ENCODE measurements around the gene AKR1A1.

The AKR1A1 gene

GRCh38 chr1:45544530-45544929, 6.1 kb upstream of the AKR1A1 start:
- Mint-ChIP-seq H3K4me3 (no peak overlapping the region), H3K4me1 (peaks cover 8% of the 10 kb centered on the region), H3K27ac (no peak overlapping the region), H3K36me3 (ENCODE audit: low read depth) (no peaks in the 10 kb centered on the region), H3K9me3 (no peaks in the 10 kb centered on the region), H3K27me3 (ENCODE audit: low read depth) (peaks cover 4% of the 10 kb centered on the region)
- TF ChIP-seq, protein P1, sequence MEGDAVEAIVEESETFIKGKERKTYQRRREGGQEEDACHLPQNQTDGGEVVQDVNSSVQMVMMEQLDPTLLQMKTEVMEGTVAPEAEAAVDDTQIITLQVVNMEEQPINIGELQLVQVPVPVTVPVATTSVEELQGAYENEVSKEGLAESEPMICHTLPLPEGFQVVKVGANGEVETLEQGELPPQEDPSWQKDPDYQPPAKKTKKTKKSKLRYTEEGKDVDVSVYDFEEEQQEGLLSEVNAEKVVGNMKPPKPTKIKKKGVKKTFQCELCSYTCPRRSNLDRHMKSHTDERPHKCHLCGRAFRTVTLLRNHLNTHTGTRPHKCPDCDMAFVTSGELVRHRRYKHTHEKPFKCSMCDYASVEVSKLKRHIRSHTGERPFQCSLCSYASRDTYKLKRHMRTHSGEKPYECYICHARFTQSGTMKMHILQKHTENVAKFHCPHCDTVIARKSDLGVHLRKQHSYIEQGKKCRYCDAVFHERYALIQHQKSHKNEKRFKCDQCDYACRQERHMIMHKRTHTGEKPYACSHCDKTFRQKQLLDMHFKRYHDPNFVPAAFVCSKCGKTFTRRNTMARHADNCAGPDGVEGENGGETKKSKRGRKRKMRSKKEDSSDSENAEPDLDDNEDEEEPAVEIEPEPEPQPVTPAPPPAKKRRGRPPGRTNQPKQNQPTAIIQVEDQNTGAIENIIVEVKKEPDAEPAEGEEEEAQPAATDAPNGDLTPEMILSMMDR (IDR thresholded peaks at IDR 0.05; ENCODE audit: unreplicated experiment in 3 of 3) = no peak

DNA sequence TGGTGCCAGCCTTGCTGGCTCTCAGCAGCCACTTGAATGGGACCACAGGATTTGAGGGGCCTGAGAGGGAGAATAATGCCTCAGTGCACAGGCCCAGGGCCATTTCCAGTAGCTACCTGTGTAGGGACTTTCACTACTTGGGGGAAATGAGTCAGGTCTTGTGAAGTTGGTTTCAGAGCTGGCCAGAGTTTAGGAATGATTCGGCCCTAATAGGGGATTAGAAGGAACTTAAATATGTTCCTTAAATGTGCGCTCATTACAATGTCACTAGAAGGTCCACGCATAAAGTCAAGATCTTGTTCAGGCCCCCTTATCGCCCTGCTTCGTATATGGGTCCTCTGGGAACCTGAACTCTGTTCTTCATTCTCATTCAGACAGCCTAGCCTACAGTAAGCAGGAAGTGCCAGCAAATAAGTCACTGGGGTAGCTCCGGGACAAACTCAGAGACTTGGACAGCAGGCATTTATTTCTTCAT, 5.6 kb upstream of the AKR1A1 start:
- Mint-ChIP-seq H3K9me3 (no peaks in the 10 kb centered on the region), H3K27me3 (ENCODE audit: low read depth) (peaks cover 4% of the 10 kb centered on the region), H3K4me3 (no peak overlapping the region), H3K36me3 (ENCODE audit: low read depth) (no peaks in the 10 kb centered on the region), H3K4me1 (peaks cover 8% of the 10 kb centered on the region), H3K27ac (peak overlapping the region in 2 of 3 experiments; percentile 4 to 9)
- TF ChIP-seq, protein P1 (IDR thresholded peaks at IDR 0.05; ENCODE audit: unreplicated experiment in 3 of 3) = no peak

- no peaks in the 10 kb centered on the region for H3K9me3 Mint-ChIP-seq
- H3K4me1 Mint-ChIP-seq = peaks cover 8% of the 10 kb centered on the region
- TF ChIP-seq, protein P1 (IDR thresholded peaks at IDR 0.05; ENCODE audit: unreplicated experiment in 3 of 3) = no peak
- no peaks in the 10 kb centered on the region for H3K36me3 Mint-ChIP-seq (ENCODE audit: low read depth)
- H3K27ac Mint-ChIP-seq = peak overlapping the region in 2 of 3 experiments; percentile 4 to 44
- peaks cover 4% of the 10 kb centered on the region for H3K27me3 Mint-ChIP-seq (ENCODE audit: low read depth)
- H3K4me3 Mint-ChIP-seq = no peak overlapping the region
Measured at GRCh38 chr1:45545553-45546310, 4.9 kb upstream of the AKR1A1 start.

- TF ChIP-seq, protein P1 (IDR thresholded peaks at IDR 0.05; ENCODE audit: unreplicated experiment in 3 of 3) = no peak
- H3K9me3 Mint-ChIP-seq = no peaks in the 10 kb centered on the region
- H3K27ac Mint-ChIP-seq = peak overlapping the region; percentile 96 to 98 (median 97)
- H3K27me3 Mint-ChIP-seq (ENCODE audit: low read depth) = no peaks in the 10 kb centered on the region
- peaks cover 16% of the 10 kb centered on the region for H3K4me1 Mint-ChIP-seq
- H3K4me3 Mint-ChIP-seq = peak overlapping the region; percentile 93 to 96 (median 95)
- H3K36me3 Mint-ChIP-seq (ENCODE audit: low read depth) = peaks cover 12% of the 10 kb centered on the region
Measured at GRCh38 chr1:45551684-45552083, 1.1 kb downstream of the AKR1A1 start.

DNA sequence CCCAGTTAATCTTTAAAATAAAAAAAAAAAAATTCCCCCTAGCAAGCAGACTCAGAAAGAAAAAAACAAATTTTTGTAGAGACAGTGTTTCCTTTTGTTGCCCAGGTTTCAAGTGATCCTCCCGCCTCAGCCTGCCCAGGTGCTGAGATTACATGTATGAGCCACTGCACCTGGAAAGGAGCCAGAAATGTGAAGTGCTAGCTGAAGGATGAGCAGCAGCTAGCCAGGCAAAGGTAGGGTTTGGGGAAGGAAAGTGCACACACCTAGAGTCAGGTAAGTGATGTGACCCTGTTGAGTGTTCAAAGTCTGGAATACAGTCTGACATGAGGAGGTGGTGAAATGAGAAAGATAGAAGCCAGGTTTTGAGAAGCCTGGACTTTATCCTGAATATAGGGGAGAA, 1.7 kb downstream of the AKR1A1 start:
- Mint-ChIP-seq H3K4me1 (peaks cover 16% of the 10 kb centered on the region), H3K27me3 (ENCODE audit: low read depth) (no peaks in the 10 kb centered on the region), H3K9me3 (no peaks in the 10 kb centered on the region), H3K36me3 (ENCODE audit: low read depth) (peaks cover 14% of the 10 kb centered on the region), H3K4me3 (peak overlapping the region; percentile 62 to 96 (median 95)), H3K27ac (peak overlapping the region; percentile 61 to 96 (median 64))
- TF ChIP-seq, protein P1 (IDR thresholded peaks at IDR 0.05; ENCODE audit: unreplicated experiment in 3 of 3) = no peak

DNA sequence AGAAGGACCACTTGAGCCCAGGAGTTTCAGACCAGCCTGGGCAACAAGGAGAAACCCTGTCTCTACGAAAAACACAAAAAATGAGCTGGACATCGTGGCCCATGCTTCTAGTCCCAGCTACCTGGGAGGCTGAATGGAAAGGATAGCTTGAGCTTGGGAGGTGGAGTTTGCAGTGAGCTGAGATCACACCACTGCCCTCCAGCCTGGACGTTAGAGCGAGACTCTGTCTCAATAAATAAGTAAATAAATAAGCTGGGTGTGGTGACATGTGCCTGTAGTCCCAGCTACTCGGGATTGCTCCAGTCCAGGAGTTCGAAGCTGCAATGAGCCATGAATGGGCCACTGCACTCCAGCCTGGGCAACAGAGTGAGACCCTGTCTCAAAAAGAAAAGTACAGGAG, 3.6 kb downstream of the AKR1A1 start:
- H3K27me3 Mint-ChIP-seq (ENCODE audit: low read depth) = no peaks in the 10 kb centered on the region
- peaks cover 16% of the 10 kb centered on the region for H3K4me1 Mint-ChIP-seq
- no peak overlapping the region for H3K27ac Mint-ChIP-seq
- H3K4me3 Mint-ChIP-seq = no peak overlapping the region
- TF ChIP-seq, protein P1 (IDR thresholded peaks at IDR 0.05; ENCODE audit: unreplicated experiment in 3 of 3) = no peak
- peaks cover 18% of the 10 kb centered on the region for H3K36me3 Mint-ChIP-seq (ENCODE audit: low read depth)
- H3K9me3 Mint-ChIP-seq = no peaks in the 10 kb centered on the region
